Measurements from ENCODE around the gene C14orf119. TPM values are rescaled to one million over a fixed set of nuclear protein-coding genes. Genes with fewer than 3 reads are reported as not detected.

C14orf119 gene
- total and polyA plus RNA-seq, 9 of the 15 experiments (the other 6 are each of a cell fraction or from before 2014, with no cell fraction given), result 36.7 to 251 (median 51.8) TPM

DNA sequence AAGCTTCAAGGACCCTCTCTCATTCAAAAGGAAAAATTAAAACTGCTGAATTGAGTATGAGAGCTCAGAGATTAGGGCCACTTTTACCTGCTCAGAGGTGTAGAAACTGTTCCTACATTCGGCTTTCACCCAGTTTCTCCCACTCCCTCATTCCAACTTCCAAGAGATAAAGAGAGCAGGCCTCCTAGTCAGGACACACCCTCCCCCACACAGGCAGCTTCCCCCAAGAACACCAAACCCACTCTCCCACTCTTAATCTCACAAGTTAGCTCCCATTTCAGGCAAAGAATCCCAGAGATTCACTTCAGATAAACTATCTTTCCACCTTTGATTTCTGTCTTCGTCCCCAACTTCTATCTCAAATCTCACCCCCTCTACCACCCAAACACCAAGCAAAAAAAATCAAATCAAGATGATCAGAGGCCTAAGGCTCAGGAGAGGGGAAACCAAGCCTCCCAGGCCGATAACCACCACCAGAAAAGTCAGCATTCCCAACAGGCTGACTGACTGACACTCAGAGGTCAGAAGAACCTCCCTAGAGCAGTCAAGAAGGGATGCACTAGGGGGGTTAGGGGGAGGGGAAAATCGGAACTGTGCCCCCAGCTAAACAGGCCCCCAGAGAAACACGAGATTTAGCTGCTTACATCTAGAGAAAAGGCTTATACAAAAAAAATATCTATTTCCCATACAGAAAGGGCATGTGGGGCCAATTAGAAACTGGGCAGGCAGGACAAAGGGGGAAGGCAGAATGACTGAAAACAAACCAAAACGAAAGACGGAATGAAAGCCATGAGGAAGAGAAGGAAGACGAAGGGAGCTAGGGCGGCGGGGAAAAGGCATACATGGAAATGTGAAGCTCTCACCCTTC lies 24.8 kb upstream of the C14orf119 start (continued):
- TF ChIP-seq, protein P1, sequence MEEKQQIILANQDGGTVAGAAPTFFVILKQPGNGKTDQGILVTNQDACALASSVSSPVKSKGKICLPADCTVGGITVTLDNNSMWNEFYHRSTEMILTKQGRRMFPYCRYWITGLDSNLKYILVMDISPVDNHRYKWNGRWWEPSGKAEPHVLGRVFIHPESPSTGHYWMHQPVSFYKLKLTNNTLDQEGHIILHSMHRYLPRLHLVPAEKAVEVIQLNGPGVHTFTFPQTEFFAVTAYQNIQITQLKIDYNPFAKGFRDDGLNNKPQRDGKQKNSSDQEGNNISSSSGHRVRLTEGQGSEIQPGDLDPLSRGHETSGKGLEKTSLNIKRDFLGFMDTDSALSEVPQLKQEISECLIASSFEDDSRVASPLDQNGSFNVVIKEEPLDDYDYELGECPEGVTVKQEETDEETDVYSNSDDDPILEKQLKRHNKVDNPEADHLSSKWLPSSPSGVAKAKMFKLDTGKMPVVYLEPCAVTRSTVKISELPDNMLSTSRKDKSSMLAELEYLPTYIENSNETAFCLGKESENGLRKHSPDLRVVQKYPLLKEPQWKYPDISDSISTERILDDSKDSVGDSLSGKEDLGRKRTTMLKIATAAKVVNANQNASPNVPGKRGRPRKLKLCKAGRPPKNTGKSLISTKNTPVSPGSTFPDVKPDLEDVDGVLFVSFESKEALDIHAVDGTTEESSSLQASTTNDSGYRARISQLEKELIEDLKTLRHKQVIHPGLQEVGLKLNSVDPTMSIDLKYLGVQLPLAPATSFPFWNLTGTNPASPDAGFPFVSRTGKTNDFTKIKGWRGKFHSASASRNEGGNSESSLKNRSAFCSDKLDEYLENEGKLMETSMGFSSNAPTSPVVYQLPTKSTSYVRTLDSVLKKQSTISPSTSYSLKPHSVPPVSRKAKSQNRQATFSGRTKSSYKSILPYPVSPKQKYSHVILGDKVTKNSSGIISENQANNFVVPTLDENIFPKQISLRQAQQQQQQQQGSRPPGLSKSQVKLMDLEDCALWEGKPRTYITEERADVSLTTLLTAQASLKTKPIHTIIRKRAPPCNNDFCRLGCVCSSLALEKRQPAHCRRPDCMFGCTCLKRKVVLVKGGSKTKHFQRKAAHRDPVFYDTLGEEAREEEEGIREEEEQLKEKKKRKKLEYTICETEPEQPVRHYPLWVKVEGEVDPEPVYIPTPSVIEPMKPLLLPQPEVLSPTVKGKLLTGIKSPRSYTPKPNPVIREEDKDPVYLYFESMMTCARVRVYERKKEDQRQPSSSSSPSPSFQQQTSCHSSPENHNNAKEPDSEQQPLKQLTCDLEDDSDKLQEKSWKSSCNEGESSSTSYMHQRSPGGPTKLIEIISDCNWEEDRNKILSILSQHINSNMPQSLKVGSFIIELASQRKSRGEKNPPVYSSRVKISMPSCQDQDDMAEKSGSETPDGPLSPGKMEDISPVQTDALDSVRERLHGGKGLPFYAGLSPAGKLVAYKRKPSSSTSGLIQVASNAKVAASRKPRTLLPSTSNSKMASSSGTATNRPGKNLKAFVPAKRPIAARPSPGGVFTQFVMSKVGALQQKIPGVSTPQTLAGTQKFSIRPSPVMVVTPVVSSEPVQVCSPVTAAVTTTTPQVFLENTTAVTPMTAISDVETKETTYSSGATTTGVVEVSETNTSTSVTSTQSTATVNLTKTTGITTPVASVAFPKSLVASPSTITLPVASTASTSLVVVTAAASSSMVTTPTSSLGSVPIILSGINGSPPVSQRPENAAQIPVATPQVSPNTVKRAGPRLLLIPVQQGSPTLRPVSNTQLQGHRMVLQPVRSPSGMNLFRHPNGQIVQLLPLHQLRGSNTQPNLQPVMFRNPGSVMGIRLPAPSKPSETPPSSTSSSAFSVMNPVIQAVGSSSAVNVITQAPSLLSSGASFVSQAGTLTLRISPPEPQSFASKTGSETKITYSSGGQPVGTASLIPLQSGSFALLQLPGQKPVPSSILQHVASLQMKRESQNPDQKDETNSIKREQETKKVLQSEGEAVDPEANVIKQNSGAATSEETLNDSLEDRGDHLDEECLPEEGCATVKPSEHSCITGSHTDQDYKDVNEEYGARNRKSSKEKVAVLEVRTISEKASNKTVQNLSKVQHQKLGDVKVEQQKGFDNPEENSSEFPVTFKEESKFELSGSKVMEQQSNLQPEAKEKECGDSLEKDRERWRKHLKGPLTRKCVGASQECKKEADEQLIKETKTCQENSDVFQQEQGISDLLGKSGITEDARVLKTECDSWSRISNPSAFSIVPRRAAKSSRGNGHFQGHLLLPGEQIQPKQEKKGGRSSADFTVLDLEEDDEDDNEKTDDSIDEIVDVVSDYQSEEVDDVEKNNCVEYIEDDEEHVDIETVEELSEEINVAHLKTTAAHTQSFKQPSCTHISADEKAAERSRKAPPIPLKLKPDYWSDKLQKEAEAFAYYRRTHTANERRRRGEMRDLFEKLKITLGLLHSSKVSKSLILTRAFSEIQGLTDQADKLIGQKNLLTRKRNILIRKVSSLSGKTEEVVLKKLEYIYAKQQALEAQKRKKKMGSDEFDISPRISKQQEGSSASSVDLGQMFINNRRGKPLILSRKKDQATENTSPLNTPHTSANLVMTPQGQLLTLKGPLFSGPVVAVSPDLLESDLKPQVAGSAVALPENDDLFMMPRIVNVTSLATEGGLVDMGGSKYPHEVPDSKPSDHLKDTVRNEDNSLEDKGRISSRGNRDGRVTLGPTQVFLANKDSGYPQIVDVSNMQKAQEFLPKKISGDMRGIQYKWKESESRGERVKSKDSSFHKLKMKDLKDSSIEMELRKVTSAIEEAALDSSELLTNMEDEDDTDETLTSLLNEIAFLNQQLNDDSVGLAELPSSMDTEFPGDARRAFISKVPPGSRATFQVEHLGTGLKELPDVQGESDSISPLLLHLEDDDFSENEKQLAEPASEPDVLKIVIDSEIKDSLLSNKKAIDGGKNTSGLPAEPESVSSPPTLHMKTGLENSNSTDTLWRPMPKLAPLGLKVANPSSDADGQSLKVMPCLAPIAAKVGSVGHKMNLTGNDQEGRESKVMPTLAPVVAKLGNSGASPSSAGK (IDR thresholded peaks at IDR 0.05), result 0 out of 2 replicates have a peak, but pooled peaks have one; percentile 12
- TF ChIP-seq CHD1 (IDR thresholded peaks at IDR 0.05; ENCODE audit: low read length), result peak; percentile 52

Data from K562 (cell line).